GM21717 (cell line): ENCODE data around the gene LRRC3.

Experiments
- ATAC-seq: cut with Tn5 transposase; IDR thresholded peaks from one replicate; pipeline ENCODE4 v1.9.1; 2021; ENCODE audit warnings: mild to moderate bottlenecking, moderate library complexity; ENCODE audit not compliant: unreplicated experiment

Gene LRRC3

DNA sequence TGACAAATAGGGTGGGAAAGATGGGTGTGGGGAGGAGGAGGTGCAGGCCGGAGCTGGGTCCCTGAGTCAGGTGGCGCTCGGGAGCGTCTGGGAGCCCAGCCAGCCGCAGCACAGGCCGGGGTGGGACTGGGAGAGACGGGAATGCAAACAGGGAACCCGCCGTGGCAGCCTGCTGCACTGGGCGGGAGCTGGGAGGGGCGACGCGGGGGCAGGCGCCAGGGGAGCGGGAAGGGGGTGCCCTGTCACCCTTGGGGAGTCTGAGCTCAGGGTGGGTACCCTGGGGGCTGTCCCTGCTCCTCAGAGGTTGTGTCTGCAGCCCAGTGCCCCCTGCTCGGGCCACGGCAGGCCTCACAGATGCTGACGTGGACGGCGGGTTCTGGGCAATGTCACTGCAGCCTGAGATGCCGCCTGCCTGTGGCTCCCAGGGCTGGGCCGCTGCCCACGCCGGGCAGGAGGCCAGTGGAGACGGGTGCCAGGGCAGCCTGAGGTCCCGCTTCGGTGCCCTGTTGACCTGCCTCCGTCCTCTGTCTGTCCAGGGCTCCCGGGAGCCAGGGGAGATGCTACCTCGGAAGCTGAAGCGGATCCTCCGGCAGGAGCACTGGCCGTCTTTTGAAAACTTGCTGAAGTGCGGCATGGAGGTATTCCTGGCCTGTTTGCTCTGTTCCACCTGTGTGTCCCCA is 16.6 kb upstream of the LRRC3 start:
- no peak for ATAC-seq

DNA sequence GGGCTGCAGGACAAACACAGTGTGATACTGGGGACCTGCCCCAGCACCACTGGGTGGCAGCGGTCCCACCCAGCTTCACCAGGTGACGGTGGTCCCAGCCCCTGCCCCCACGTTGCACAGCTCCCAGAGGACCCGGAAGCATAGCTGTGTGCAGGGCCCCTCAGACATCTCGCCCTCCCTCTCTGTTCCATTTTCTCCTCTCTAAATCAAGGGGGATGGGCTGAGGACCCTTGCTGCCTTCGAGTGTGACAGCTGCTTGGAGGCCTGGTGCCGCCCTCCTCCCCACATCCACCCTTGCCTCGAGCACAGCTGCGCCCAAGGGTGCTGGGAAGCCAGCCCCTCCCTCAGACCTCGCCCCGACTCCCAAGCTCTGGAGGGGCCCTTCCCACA is 16.1 kb upstream of the LRRC3 start:
- no peak for ATAC-seq

DNA sequence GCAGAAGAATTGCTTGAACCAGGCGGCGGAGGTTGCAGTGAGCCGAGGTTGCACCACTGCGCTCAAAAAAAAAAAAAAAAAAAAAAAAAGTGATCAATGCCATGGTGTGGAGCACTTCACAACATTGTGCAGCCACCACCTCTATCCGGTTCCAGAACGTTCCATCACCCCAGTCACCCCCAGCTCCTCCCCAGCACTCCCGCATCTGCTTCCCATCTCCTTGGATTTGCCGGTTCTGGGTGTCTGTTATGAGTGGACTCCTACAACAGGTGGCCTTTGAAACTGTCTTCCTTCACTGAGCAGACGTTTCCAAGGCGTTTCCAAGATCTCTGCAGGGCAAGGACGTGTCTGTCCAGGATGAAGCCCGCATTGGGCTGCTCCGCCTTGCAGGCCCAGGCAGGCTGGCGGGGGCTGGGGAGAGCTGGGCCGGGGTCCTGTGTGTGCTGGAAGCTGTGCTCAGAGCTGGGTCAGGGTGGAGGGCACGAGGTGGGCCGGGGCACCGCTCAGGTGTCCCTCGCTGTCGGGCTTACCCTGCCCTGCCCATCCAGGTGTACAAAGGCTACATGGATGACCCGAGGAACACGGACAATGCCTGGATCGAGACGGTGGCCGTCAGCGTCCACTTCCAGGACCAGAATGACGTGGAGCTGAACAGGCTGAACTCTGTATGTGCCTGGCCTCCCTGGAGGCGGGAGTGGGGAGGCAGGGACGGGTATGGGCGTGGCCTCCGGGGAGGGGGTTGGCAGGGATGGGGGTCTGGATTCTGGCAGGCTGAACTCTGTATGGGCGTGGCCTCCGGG is 14.9 kb upstream of the LRRC3 start:
- no peak for ATAC-seq

DNA sequence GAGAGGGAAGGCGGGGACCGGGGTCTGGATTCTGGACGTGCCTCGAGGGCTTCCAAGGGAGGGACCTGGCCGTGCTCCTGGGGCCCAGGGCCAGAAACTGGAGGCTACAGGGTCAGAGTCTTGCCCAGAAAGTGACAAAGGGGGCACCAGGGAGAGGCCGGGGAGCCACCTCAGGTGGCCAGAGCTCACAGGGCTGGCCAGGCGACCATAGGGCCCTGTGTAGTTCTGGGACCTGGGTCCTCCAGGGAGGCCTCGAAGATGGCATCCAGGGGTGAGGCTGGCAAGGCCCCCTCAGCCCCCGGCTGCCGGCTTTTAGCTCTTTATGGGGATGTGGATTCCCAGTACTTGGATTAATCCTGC is 14.3 kb upstream of the LRRC3 start:
- no peak for ATAC-seq

DNA sequence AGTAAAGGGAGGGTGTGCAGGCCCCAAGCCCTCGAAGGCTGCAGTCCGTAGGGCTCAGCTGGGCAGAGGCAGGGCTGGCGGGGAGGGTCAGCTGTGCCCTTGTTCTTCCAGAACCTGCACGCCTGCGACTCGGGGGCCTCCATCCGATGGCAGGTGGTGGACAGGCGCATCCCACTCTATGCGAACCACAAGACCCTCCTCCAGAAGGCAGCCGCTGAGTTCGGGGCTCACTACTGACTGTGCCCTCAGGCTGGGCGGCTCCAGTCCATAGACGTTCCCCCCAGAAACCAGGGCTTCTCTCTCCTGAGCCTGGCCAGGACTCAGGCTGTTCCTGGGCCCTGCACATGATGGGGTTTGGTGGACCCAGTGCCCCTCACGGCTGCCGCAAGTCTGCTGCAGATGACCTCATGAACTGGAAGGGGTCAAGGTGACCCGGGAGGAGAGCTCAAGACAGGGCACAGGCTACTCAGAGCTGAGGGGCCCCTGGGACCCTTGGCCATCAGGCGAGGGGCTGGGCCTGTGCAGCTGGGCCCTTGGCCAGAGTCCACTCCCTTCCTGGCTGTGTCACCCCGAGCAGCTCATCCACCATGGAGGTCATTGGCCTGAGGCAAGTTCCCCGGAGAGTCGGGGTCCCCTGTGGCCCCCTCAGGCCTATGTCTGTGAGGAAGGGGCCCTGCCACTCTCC is 13.6 kb upstream of the LRRC3 start:
- ATAC-seq, result no peak

DNA sequence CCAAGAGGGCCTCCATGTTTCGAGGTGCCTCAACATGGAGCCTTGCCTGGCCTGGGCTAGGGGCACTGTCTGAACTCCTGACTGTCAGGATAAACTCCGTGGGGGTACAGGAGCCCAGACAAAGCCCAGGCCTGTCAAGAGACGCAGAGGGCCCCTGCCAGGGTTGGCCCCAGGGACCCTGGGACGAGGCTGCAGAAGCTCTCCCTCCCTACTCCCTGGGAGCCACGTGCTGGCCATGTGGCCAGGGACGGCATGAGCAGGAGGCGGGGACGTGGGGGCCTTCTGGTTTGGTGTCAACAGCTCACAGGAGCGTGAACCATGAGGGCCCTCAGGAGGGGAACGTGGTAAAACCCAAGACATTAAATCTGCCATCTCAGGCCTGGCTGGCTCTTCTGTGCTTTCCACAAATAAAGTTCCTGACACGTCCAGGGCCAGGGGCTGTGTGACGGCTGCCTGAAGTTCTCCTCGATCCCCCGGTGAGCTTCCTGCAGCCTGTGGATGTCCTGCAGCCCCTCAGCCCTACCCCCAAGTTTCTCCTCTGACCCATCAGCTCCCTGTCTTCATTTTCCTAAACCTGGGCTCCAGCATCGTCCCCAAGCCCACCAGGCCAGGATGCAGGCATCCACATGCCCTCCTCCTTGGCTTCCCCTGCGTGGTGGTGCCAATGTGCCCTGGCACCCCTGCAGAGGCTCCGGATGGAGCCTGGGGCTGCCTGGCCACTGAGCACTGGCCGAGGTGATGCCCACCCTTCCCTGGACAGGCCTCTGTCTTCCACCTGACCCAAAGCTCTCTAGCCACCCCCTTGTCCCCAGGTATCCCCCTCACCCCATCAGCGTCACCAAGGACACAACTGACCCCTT is 12.8 kb upstream of the LRRC3 start:
- no peak for ATAC-seq

DNA sequence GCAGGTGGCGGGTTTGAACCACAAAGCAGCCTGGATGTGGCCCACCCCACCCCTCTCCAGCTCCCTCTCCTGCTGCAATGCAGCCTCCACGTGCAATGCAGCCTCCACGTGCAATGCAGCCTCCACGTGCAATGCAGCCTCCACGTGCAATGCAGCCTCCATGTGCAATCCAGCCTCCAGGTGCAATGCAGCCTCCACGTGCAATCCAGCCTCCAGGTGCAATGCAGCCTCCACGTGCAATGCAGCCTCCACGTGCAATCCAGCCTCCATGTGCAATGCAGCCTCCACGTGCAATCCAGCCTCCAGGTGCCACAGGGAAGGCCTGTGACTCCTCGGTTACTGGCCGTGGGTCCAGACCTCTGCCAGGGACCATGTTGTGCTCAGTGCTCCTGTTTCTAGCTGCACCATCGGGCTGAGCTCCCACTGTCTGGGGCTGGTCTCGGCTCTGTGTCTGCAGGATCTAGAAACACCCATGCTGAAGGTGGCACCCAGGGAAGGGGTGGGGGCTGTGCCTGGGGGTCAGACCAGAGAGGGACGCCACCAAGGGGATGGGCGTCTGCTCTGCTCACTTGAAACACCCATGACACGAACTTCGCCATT is 11.9 kb upstream of the LRRC3 start:
- ATAC-seq, result no peak

DNA sequence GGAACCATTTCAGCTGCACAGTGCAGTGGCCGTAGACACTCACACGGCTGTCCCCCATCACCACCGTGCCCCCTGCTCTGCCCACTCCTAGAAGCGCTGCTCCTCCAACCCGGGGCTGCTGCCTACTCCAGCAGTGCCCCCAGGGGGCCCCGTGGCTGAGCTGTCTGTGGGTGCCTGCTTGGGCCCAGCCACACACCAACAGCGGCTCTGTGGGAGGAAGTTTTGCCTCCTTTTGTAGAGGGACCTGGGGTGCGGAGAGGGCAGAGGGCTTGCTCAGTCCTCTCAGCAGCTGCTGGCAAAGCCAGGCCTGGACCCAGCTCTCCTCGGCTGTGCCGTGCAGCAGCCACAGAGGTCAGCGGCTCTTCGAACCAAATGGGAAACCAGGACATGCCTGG is 11.4 kb upstream of the LRRC3 start:
- ATAC-seq, result no peak

DNA sequence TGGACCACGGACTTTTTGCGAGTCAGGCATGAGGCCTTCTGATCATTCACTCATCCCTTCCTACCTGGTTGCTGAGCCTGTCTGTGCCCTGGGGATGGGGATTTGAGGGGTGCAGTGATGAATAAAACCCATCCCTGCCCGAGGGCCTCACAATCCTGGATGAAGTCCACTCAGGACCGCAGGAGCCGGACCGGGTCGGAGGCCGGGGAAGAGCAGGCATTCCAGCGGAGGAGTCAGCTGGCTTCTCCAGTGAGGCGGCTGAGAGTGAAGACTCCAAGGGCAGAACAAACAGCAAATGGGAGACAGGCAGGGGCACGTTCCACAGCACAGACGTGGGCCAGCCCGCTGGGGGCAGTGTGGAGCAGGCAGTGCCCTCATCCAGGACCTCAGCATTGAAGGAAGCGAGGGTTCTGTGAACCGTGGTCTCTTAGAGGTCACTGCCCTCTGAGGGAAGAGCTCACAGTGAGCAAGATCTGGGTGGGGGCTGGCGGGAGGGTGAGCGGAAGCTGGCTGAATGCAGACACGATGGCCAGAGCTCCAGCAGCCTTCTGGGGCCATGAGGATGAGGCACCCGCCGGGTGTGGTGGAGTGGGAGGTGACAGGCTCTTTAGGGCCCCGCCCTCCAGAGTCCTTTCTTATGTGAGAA is 10.9 kb upstream of the LRRC3 start:
- no peak for ATAC-seq

DNA sequence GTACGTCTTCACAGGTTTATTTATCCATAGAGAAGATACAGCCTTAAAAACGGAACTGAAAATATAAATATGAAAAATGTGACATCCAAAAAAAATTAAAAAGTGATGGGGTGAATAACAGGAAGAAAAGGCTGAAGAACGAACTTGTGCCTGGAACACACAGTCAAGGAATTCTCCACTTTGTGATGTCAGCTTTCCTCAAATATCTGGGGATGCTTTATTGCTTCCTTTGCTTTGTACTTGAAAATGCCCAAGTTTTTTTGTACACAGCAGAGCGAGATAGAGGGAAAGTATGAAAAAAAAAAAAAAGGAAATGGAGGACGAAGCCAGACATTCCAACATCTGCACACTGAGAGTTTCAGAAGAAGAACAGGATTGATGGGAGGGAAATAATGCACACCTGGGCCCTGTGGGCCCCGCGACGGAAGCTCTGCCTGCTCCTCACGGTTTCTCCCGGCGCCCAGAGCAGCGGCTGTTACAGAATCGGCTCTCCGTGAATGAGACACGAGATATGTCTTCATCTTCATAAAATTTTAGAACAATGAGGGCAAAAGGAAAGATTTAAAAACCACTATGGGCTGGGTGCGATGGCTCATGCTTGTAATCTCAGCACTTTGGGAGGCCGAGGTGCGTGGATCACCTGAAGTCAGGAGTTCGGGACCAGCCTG is 10.0 kb upstream of the LRRC3 start:
- ATAC-seq, result no peak

DNA sequence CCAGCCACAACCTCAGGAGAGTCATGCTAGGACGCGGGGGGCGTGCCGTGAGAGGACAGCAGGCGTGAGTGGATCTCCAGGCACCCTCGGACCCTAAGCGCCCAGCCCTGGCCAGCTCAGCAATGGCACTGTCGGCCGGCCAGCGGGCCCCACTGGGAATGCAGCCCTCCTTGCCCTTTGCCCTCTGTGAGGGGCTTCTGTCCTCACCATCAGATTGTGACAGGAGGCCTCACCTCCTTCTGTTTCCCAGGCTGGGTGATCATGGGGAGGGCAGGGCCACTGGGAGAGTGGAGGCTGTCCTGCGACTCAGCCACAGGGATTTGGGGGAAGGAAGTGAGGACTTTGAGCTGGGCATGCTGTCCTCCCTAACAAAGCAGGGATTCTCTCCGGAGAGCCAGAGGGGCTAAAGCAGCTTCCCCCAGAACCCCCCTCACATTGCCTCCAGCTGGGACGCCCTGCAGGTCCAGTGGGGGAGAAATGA is 6.6 kb upstream of the LRRC3 start:
- ATAC-seq, result no peak

DNA sequence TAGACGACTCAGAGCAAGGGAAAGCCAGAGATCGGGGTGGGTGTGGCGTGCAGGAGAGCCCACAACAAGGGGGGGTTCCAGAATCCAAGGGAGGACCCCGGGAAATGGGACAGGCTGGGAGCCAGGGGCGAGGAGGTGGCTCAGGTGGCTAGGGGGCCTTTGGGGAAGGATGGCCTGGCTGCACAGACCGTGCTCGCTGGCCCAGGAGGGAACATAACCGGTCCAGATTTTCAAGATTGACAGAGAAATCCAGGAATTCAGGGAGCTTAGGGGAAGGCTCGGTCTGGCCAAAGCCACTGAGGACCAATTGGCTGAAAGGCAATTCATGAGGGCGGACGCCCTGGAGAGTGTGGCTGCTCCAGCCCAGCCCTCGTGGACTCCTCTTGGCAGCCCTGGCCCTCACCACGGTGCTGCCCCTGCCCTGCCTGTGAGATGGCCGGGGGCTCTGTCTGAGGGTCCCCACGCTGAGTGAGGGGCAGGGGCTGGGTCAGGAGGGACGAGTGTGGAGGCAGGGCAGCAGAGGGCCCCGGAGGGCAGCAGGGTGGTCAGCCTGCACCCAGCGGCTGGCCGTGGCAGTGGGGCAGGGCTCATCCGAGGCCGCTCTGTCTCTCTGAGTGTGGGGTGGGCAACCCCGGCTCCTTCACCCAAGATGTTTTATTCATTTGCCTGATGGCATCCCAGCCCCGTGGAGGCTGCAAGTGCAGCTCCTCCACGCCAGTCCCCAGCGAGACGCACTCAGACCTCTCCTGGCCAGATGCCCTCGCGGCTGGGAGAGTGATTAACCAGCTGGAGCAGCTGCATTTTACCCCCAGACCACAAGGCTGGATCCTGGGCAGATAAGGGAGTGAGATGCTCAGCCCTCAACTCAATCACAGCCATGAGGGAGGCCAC is 5.6 kb upstream of the LRRC3 start:
- ATAC-seq, result no peak

DNA sequence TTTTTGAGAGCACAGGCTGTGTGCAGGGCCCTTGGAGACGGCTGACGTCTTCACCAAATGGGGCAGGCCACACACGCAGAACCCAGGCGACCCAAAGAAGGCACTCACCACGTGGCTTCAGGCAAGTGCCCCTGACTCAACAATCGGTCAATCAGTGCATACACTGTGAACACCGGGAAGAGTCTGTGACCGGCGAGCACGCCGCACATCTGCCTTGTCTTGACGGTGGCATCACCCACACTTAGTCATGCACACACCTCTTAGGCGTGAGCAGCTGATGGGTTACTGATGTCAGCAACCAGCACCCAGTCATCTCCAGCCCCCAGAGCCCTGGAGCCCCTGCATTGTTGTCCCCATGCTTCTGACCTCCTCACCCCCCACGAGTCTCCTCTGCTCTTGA is 4.9 kb upstream of the LRRC3 start:
- ATAC-seq, result no peak

DNA sequence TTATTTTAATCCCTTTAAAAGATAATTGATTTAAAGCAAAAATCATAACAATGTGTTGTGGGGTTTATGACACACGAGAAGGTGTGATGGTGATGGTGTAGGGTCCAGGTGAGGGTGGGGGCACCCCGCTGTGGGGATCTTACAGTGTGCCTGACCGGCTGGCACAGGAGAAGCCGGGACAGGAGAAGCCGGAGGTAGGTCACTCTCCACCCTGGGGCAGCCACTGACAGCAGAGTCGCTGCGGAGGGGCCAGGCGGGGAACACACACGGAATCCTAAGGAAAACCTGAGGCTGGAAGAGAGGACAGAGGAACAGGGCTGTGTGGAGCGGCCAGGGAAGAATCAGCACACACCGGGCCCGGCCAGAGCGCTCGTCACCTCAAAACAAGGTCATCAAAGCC is 4.3 kb upstream of the LRRC3 start:
- no peak for ATAC-seq

DNA sequence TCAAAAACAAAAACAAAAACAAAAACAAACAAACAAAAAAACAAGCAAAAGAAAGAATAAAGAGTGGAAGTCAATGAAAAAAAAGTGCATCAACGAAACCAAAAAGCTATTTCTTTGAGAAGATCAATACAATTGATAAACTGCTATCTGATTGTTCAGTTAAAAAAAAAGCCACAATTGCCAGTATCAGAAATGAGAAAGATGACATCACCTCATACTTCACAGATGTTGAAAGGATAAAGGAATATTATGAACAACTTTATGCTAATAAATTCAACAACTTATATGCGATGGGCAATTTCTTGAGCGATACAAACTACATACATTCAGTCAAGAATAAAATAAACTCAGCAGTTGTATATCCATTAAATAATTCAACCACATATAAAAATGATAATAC is 2.2 kb upstream of the LRRC3 start:
- no peak for ATAC-seq

DNA sequence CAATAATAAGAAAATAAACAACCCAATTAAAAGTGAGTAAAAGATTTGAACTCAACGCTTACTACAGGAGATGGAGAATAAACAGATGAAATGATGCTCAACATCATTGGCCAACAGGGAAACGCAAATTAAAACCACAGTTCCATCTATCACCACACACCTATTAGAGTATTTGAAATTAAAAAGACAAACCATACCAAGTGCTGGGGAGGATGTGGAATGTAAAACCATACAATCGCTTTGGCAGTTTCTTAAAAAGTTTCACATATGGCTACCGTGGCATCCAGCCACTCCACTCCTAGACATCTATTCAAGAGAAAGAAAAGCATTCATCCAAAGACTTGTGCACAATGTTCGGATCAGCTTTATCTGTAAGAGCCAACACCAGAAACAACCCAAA is 1.3 kb upstream of the LRRC3 start:
- no peak for ATAC-seq

DNA sequence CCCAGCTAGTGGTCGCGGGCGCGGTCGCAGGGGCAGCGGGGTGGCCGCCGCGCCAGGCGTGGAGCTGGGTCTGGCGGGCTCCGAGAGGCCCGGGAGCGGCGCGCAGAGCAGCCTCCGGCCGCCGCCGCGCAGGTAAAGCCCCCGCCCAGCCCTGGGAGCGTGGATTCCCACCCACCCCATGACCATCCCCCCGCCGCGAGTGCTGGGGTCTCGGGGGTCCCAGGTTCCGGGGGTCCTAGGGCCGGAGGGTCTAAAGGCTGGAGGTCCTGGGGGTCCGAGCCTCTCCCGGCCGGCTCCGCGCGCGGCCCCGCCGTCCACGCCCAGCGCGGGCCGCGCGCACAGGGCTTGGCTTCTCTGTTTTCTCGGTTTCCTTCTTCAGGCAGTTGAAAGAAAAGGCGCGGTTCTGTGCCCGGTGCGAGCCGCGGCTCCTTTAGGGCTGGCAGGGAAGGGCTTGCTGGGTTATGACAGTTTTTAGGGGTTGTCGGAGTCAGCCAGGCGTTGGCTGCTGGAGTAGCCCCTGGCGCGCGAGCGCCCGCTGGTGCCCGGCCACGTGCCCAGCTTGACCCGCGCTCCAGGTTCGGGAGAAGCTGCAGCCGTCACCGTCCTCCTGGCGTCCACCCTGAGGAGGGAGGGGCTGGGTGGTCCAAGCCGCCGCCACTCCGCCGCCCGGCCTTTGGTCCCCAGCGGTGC is 359 bp downstream of the LRRC3 start:
- ATAC-seq, result no peak
